ENCODE results near the gene C16orf89. TPM values are rescaled to one million over a fixed set of nuclear protein-coding genes. Genes with fewer than 3 reads are reported as not detected.

Gene C16orf89
- total RNA-seq, 1 experiment from 2014 or later: not detected

- CTCF ChIA-PET: no interaction called here
- POLR2A ChIA-PET (ENCODE audit: low non-redundant PET): no interaction called here
- Histone ChIP-seq H3K4me1 (ENCODE audit: insufficient read depth, low read length, poor library complexity, severe bottlenecking) (no peaks in the 10 kb centered on the region), H3K27ac (ENCODE audit: low read depth, low read length, poor library complexity, severe bottlenecking) (no peak overlapping the region), H3K4me3 (ENCODE audit: low read depth, low read length, poor library complexity, severe bottlenecking) (no peak overlapping the region), H3K36me3 (ENCODE audit: insufficient read depth, low read length, poor library complexity, severe bottlenecking) (no peaks in the 10 kb centered on the region), H3K9me3 (ENCODE audit: low read depth, low read length, poor library complexity, severe bottlenecking) (no peaks in the 10 kb centered on the region), H3K27me3 (replicated peaks; ENCODE audit: insufficient read depth, low read depth, low read length, poor library complexity) (no peaks in the 10 kb centered on the region)
- DNase-seq (ENCODE audit: low spot score): no peak
- TF ChIP-seq, protein P1, sequence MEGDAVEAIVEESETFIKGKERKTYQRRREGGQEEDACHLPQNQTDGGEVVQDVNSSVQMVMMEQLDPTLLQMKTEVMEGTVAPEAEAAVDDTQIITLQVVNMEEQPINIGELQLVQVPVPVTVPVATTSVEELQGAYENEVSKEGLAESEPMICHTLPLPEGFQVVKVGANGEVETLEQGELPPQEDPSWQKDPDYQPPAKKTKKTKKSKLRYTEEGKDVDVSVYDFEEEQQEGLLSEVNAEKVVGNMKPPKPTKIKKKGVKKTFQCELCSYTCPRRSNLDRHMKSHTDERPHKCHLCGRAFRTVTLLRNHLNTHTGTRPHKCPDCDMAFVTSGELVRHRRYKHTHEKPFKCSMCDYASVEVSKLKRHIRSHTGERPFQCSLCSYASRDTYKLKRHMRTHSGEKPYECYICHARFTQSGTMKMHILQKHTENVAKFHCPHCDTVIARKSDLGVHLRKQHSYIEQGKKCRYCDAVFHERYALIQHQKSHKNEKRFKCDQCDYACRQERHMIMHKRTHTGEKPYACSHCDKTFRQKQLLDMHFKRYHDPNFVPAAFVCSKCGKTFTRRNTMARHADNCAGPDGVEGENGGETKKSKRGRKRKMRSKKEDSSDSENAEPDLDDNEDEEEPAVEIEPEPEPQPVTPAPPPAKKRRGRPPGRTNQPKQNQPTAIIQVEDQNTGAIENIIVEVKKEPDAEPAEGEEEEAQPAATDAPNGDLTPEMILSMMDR (conservative IDR thresholded peaks at IDR 0.05; ENCODE audit: low read depth, low read length): no peak
- no peak for TF ChIP-seq EZH2 (IDR thresholded peaks at IDR 0.05; ENCODE audit: borderline replicate concordance, low read depth, low read length, poor library complexity, severe bottlenecking)
- intact Hi-C loops (cut with micrococcal nuclease; ENCODE audit: unreplicated experiment): no loop called here
- BruUV-seq (replicated peaks): no TSS peak
Observed at GRCh38 chr16:5019775-5020174, 46.0 kb downstream of the C16orf89 start.

- Histone ChIP-seq H3K9me3 (ENCODE audit: low read depth, low read length, poor library complexity, severe bottlenecking) (no peaks in the 10 kb centered on the region), H3K4me3 (ENCODE audit: low read depth, low read length, poor library complexity, severe bottlenecking) (no peak overlapping the region), H3K27me3 (replicated peaks; ENCODE audit: insufficient read depth, low read depth, low read length, poor library complexity) (no peaks in the 10 kb centered on the region), H3K27ac (ENCODE audit: low read depth, low read length, poor library complexity, severe bottlenecking) (no peak overlapping the region), H3K4me1 (ENCODE audit: insufficient read depth, low read length, poor library complexity, severe bottlenecking) (no peaks in the 10 kb centered on the region), H3K36me3 (ENCODE audit: insufficient read depth, low read length, poor library complexity, severe bottlenecking) (no peaks in the 10 kb centered on the region)
- intact Hi-C loops (cut with micrococcal nuclease; ENCODE audit: unreplicated experiment): no loop called here
- POLR2A ChIA-PET (ENCODE audit: low non-redundant PET): no interaction called here
- DNase-seq (ENCODE audit: low spot score): no peak
- TF ChIP-seq, protein P1 (conservative IDR thresholded peaks at IDR 0.05; ENCODE audit: low read depth, low read length): no peak
- TF ChIP-seq EZH2 (IDR thresholded peaks at IDR 0.05; ENCODE audit: borderline replicate concordance, low read depth, low read length, poor library complexity, severe bottlenecking): no peak
- no TSS peak for BruUV-seq (replicated peaks)
- CTCF ChIA-PET: no interaction called here
Observed at GRCh38 chr16:5018793-5019192, 47.0 kb downstream of the C16orf89 start.

DNA sequence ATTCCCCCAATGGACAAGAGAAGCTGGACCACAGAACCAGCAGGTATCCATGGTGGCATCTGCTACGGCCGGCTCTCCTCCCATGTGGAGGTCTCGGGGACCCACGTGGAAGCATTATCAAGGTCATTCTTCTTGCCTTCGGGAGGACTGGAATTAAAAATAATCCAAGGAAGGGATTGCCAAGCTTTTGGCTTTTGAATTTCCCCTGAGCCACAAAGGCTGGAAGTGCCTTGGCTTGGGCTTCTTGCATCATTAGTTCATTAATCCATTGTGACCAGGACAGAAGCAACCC lies 48.1 kb downstream of the C16orf89 start:
- H3K9me3 ChIP-seq (ENCODE audit: low read depth, low read length, poor library complexity, severe bottlenecking): no peaks in the 10 kb centered on the region
- no peak overlapping the region for H3K4me3 ChIP-seq (ENCODE audit: low read depth, low read length, poor library complexity, severe bottlenecking)
- peaks cover under 1% of the 10 kb centered on the region for H3K27me3 ChIP-seq (replicated peaks; ENCODE audit: insufficient read depth, low read depth, low read length, poor library complexity)
- no peak for DNase-seq (ENCODE audit: low spot score)
- H3K36me3 ChIP-seq (ENCODE audit: insufficient read depth, low read length, poor library complexity, severe bottlenecking): no peaks in the 10 kb centered on the region
- TF ChIP-seq EZH2 (IDR thresholded peaks at IDR 0.05; ENCODE audit: borderline replicate concordance, low read depth, low read length, poor library complexity, severe bottlenecking): no peak
- TF ChIP-seq, protein P1 (conservative IDR thresholded peaks at IDR 0.05; ENCODE audit: low read depth, low read length): no peak
- BruUV-seq (replicated peaks): no TSS peak
- POLR2A ChIA-PET (ENCODE audit: low non-redundant PET): no interaction called here
- H3K4me1 ChIP-seq (ENCODE audit: insufficient read depth, low read length, poor library complexity, severe bottlenecking): no peaks in the 10 kb centered on the region
- CTCF ChIA-PET: no interaction called here
- H3K27ac ChIP-seq (ENCODE audit: low read depth, low read length, poor library complexity, severe bottlenecking): no peak overlapping the region
- intact Hi-C loops (cut with micrococcal nuclease; ENCODE audit: unreplicated experiment): no loop called here

Data from A673 (cell line).